WTC11 (cell line): ENCODE data around the gene TBC1D21.

Experiments
- CBFB ChIP-seq: sonication (generic); formaldehyde crosslinking; IDR thresholded peaks from 2 replicates; pipeline ENCODE4 v1.8.1; 2022; ENCODE audit warnings: mild to moderate bottlenecking, low read depth, missing genetic modification reagents
- CTCF ChIP-seq: fragments of 200-600 bp; IDR thresholded peaks from 2 replicates; pipeline ENCODE4 v1.8.0; 2022; ENCODE audit warnings: antibody characterized with exemption
- FOXJ3 ChIP-seq: sonication (generic); formaldehyde crosslinking; IDR thresholded peaks from 2 replicates; pipeline ENCODE4 v1.9.0; 2021; ENCODE audit warnings: missing genetic modification reagents, mild to moderate bottlenecking, borderline replicate concordance
- FOXP1 ChIP-seq: sonication (generic); formaldehyde crosslinking; IDR thresholded peaks from 2 replicates; pipeline ENCODE4 v1.8.0; 2022; ENCODE audit warnings: missing genetic modification reagents, mild to moderate bottlenecking, moderate library complexity, borderline replicate concordance
- STAT6 ChIP-seq: sonication (generic); formaldehyde crosslinking; conservative IDR thresholded peaks from 2 replicates; pipeline ENCODE4 v1.8.1; 2023; ENCODE audit warnings: mild to moderate bottlenecking, low read depth, missing genetic modification reagents, moderate library complexity
- USF2 ChIP-seq: sonication (generic); formaldehyde crosslinking; IDR thresholded peaks from 2 replicates; pipeline ENCODE4 v1.8.1; 2023; ENCODE audit warnings: mild to moderate bottlenecking, missing genetic modification reagents, moderate library complexity
- ZNF121 ChIP-seq: sonication (generic); formaldehyde crosslinking; IDR thresholded peaks from 2 replicates; pipeline ENCODE4 v1.8.0; 2023; ENCODE audit warnings: missing genetic modification reagents

- TF ChIP-seq FOXJ3, result no peak
- TF ChIP-seq CTCF, result no peak
- no peak for TF ChIP-seq CBFB (CRISPR knock-in tag)
- TF ChIP-seq FOXP1 (CRISPR knock-in tag), result no peak
- no peak for TF ChIP-seq USF2 (CRISPR knock-in tag)
- TF ChIP-seq ZNF121 (CRISPR knock-in tag), result no peak
- no peak for TF ChIP-seq STAT6 (CRISPR knock-in tag)
Measured at GRCh38 chr15:73931441-73931840, 58.1 kb downstream of the TBC1D21 start.
